ENCODE results near the gene CDHR3.

DNA sequence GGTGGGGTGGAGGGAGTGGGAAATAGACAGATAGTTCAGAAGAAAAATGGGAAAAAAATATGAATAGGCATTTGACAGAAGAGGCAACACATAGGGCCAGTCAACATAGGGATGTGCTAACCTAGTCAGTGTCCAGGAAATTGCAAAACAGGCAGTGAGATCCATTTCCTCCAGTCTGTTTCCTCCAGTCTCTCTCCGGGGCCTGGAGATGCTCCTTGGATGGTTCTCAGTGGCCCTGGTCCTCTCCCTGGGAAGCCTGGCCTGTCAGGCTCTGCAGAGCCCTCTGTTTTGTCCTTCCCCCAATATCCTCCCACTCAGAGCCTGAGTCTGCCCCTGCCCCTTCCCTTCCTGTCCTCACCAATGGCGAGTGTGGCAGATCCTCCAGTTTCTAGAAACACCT lies 96.5 kb downstream of the CDHR3 start:
- TF ChIP-seq, protein P1, sequence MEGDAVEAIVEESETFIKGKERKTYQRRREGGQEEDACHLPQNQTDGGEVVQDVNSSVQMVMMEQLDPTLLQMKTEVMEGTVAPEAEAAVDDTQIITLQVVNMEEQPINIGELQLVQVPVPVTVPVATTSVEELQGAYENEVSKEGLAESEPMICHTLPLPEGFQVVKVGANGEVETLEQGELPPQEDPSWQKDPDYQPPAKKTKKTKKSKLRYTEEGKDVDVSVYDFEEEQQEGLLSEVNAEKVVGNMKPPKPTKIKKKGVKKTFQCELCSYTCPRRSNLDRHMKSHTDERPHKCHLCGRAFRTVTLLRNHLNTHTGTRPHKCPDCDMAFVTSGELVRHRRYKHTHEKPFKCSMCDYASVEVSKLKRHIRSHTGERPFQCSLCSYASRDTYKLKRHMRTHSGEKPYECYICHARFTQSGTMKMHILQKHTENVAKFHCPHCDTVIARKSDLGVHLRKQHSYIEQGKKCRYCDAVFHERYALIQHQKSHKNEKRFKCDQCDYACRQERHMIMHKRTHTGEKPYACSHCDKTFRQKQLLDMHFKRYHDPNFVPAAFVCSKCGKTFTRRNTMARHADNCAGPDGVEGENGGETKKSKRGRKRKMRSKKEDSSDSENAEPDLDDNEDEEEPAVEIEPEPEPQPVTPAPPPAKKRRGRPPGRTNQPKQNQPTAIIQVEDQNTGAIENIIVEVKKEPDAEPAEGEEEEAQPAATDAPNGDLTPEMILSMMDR (IDR thresholded peaks at IDR 0.05), result no peak
- TF ChIP-seq POLR2AphosphoS5 (IDR thresholded peaks at IDR 0.05; ENCODE audit: low read depth, low read length), result no peak
- no peak for TF ChIP-seq TCF7L2 (IDR thresholded peaks at IDR 0.05; ENCODE audit: low read depth, low read length)
- TF ChIP-seq SIN3A (IDR thresholded peaks at IDR 0.05; ENCODE audit: borderline replicate concordance, insufficient read depth, low read depth, low read length), result no peak
- TF ChIP-seq REST (IDR thresholded peaks at IDR 0.05; ENCODE audit: insufficient read depth in 1 of 2, low read depth in 2 of 2, low read length in 1 of 2), result no peak

Measured in Panc1 (cell line).